Smooth muscle cell (in vitro differentiated cells): Measurements from ENCODE around the gene CEP78. TPM values are rescaled to one million over a fixed set of nuclear protein-coding genes. Genes with fewer than 3 reads are reported as not detected.

Experiments used
- DNase-seq: peaks from one replicate; lab custom pipeline; 2025; ENCODE audit not compliant: unreplicated experiment; lab: John Stamatoyannopoulos, UW
- H2AFZ ChIP-seq: fragments of 200-600 bp; sonication (generic); 2 replicates; pipeline ENCODE4 v1.6.0; 2016; ENCODE audit warnings: antibody characterized with exemption, low read depth, mild to moderate bottlenecking
- H3F3A ChIP-seq: fragments of 200-600 bp; sonication (generic); 2 replicates; pipeline ENCODE4 v1.6.0; 2017; ENCODE audit warnings: antibody characterized with exemption, low read depth
- H3K27ac ChIP-seq: fragments of 200-600 bp; sonication (generic); 2 replicates; pipeline ENCODE4 v1.5.1; 2016; ENCODE audit warnings: low read depth, mild to moderate bottlenecking
- H3K27me3 ChIP-seq: fragments of 200-600 bp; sonication (generic); 2 replicates; pipeline ENCODE4 v1.6.1; 2016; ENCODE audit warnings: low read depth, mild to moderate bottlenecking
- H3K36me3 ChIP-seq: fragments of 200-600 bp; sonication (generic); 2 replicates; pipeline ENCODE4 v1.5.1; 2016; ENCODE audit warnings: low read depth
- H3K4me1 ChIP-seq: fragments of 200-600 bp; sonication (generic); 2 replicates; pipeline ENCODE4 v1.5.1; 2016; ENCODE audit warnings: low read depth
- H3K4me2 ChIP-seq: fragments of 200-600 bp; sonication (generic); 2 replicates; pipeline ENCODE4 v1.6.0; 2016; ENCODE audit warnings: mild to moderate bottlenecking
- H3K4me3 ChIP-seq: fragments of 200-600 bp; sonication (generic); 2 replicates; pipeline ENCODE4 v1.5.1; 2016; ENCODE audit warnings: mild to moderate bottlenecking
- H3K79me2 ChIP-seq: fragments of 200-600 bp; sonication (generic); 2 replicates; pipeline ENCODE4 v1.6.0; 2016; ENCODE audit warnings: low read depth, mild to moderate bottlenecking
- H3K9ac ChIP-seq: fragments of 200-600 bp; sonication (generic); 2 replicates; pipeline ENCODE4 v1.6.0; 2016; ENCODE audit warnings: low read depth
- H3K9me3 ChIP-seq: fragments of 200-600 bp; sonication (generic); replicated peaks from 2 replicates; pipeline ENCODE4 v1.5.1; 2016; ENCODE audit warnings: low read depth
- H4K20me1 ChIP-seq: fragments of 200-600 bp; sonication (generic); 2 replicates; pipeline ENCODE4 v1.6.0; 2016; ENCODE audit warnings: low read depth
- CTCF ChIP-seq: fragments of 200-600 bp; sonication (generic); IDR thresholded peaks from 2 replicates; pipeline ENCODE4 v1.5.1; 2017; ENCODE audit warnings: borderline replicate concordance, mild to moderate bottlenecking, antibody characterized with exemption; ENCODE audit not compliant: insufficient read depth, poor library complexity, severe bottlenecking
- WGBS: methylation state at CpG from one replicate; pipeline ENCODE4 v1.1.7; 2016; ENCODE audit warnings: low lambda C conversion rate; 5-methylcytosine and 5-hydroxymethylcytosine counted together
- polyA plus RNA-seq: library from polyadenylated mRNA; unstranded; fragments of >200 nt; fragmentation: Nextera tagmentation; extraction: Ambion mirVana; gene quantifications from 2 replicates; pipeline ENCODE4 v1.2.1, GENCODE V29; 2016
- total RNA-seq: library from RNA; depleted of rRNA; stranded (reverse); fragments of >200 nt; gene quantifications from 2 replicates; pipeline ENCODE4 v1.2.3, GENCODE V29; 2014

The CEP78 gene
- total and polyA plus RNA-seq, 2 experiments from 2014 or later: 8.2 to 25.4 TPM

- no peaks in the 10 kb centered on the region for H3K27me3 ChIP-seq
- 98% methylated on average over 4 of the region's 6 CpGs for WGBS
- H3K9me3 ChIP-seq: no peaks in the 10 kb centered on the region
- H3K4me1 ChIP-seq: no peaks in the 10 kb centered on the region
- H3F3A ChIP-seq: no peaks in the 10 kb centered on the region
- no peak overlapping the region for H3K27ac ChIP-seq
- no peak for TF ChIP-seq CTCF
- H4K20me1 ChIP-seq: peaks cover 22% of the 10 kb centered on the region
- H2AFZ ChIP-seq: no peak overlapping the region
- no peak overlapping the region for H3K9ac ChIP-seq
- no peaks in the 10 kb centered on the region for H3K79me2 ChIP-seq
- no peak for DNase-seq
- H3K36me3 ChIP-seq: no peaks in the 10 kb centered on the region
- H3K4me3 ChIP-seq: no peak overlapping the region
- H3K4me2 ChIP-seq: no peak overlapping the region
Measured at GRCh38 chr9:78319197-78320029, 83.5 kb downstream of the CEP78 start.

- H3K79me2 ChIP-seq: no peaks in the 10 kb centered on the region
- H3K4me1 ChIP-seq: no peaks in the 10 kb centered on the region
- H3K27ac ChIP-seq: no peak overlapping the region
- TF ChIP-seq CTCF: no peak
- no peak overlapping the region for H3K4me2 ChIP-seq
- no peaks in the 10 kb centered on the region for H3F3A ChIP-seq
- no peak overlapping the region for H2AFZ ChIP-seq
- DNase-seq: no peak
- no peaks in the 10 kb centered on the region for H3K27me3 ChIP-seq
- H3K9me3 ChIP-seq: no peaks in the 10 kb centered on the region
- H3K9ac ChIP-seq: no peak overlapping the region
- H3K4me3 ChIP-seq: no peak overlapping the region
- peaks cover 14% of the 10 kb centered on the region for H4K20me1 ChIP-seq
- WGBS: 96% methylated on average over 4 of the region's 4 CpGs
- H3K36me3 ChIP-seq: no peaks in the 10 kb centered on the region
Measured at GRCh38 chr9:78320030-78320693, 84.3 kb downstream of the CEP78 start.

GRCh38 chr9:78320875-78321496 is 85.1 kb downstream of the CEP78 start:
- Histone ChIP-seq H3K4me1 (no peaks in the 10 kb centered on the region), H3K4me3 (no peak overlapping the region), H4K20me1 (peaks cover 6% of the 10 kb centered on the region), H3K27me3 (no peaks in the 10 kb centered on the region), H3K9ac (no peak overlapping the region), H3F3A (no peaks in the 10 kb centered on the region), H3K79me2 (no peaks in the 10 kb centered on the region), H3K36me3 (no peaks in the 10 kb centered on the region), H3K9me3 (no peaks in the 10 kb centered on the region), H3K4me2 (no peak overlapping the region), H3K27ac (no peak overlapping the region), H2AFZ (no peak overlapping the region)
- DNase-seq: no peak
- no peak for TF ChIP-seq CTCF
- WGBS: 92% methylated on average over 4 of the region's 4 CpGs
